Subcutaneous adipose tissue (tissue), 4 donors: Measurements from ENCODE around the gene BTBD17. TPM values are rescaled to one million over a fixed set of nuclear protein-coding genes. Genes with fewer than 3 reads are reported as not detected.

Experiments used
- total RNA-seq, 4 donors: library from RNA; depleted of rRNA; stranded (reverse); fragments of >200 nt; gene quantifications; one replicate each; pipeline ENCODE4 v1.1.0, GENCODE V29; 2016
- TF ChIP-seq, protein P1 (sequence below): fragments of 450-650 bp; IDR thresholded peaks from one replicate; pipeline ENCODE4 v1.5.1; 2016; ENCODE audit warnings: low read depth, mild to moderate bottlenecking, control low read depth, antibody characterized with exemption, moderate library complexity

The BTBD17 gene
- total RNA-seq, 4 donors from 2014 or later = not detected

DNA sequence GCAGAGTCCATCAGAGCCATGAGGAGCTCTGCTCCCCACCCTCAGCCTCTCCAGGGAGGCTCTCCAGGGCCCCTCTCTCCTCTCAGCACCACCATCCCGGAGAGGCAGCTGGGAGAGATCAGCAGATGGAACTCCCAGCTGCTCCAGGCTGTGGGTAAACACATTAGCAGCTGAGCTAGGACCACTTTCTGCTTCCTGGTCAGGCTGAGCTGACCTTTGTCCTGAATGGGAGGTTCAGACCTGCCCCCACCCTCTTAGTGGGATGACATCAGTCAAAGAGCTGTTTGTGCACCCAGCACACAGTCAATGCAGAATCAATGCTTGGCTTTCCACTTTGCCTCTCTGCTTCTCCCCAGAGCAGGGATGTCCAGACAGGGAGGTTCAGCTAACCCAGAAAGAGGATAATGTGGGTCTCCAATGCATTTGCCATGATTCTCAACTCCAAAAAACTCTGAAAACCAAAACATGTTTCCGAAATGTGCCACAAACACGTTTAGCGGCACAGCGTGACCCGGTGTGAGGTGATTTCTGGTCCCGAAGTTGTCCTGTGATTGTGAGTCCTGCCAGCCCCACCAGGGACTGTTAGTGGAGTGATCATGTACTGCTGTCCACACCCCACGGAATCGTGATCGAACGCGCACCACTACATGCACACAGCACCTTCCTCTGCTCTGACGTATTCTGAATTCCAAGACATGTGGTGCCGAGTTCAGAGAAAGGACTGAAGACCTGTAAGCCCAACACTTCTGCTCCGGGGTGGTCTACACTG lies 12.4 kb upstream of the BTBD17 start:
- TF ChIP-seq, protein P1, sequence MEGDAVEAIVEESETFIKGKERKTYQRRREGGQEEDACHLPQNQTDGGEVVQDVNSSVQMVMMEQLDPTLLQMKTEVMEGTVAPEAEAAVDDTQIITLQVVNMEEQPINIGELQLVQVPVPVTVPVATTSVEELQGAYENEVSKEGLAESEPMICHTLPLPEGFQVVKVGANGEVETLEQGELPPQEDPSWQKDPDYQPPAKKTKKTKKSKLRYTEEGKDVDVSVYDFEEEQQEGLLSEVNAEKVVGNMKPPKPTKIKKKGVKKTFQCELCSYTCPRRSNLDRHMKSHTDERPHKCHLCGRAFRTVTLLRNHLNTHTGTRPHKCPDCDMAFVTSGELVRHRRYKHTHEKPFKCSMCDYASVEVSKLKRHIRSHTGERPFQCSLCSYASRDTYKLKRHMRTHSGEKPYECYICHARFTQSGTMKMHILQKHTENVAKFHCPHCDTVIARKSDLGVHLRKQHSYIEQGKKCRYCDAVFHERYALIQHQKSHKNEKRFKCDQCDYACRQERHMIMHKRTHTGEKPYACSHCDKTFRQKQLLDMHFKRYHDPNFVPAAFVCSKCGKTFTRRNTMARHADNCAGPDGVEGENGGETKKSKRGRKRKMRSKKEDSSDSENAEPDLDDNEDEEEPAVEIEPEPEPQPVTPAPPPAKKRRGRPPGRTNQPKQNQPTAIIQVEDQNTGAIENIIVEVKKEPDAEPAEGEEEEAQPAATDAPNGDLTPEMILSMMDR = no peak

DNA sequence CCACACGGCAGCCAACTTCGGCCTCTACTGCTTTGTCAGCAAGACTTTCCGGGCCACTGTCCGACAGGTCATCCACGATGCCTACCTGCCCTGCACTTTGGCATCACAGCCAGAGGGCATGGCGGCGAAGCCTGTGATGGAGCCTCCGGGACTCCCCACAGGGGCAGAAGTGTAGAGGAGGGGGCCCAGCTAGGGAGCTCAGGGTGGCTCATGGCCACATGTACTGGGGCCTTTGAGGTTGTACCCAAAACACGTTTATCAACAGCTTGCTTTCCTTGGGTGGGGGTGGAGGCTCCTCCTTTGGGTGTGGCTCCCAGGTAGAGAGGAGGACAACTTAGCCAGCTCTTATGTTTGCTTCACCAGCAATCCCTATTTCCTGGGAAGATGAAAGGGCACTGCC lies 10.8 kb upstream of the BTBD17 start:
- TF ChIP-seq, protein P1 = no peak

DNA sequence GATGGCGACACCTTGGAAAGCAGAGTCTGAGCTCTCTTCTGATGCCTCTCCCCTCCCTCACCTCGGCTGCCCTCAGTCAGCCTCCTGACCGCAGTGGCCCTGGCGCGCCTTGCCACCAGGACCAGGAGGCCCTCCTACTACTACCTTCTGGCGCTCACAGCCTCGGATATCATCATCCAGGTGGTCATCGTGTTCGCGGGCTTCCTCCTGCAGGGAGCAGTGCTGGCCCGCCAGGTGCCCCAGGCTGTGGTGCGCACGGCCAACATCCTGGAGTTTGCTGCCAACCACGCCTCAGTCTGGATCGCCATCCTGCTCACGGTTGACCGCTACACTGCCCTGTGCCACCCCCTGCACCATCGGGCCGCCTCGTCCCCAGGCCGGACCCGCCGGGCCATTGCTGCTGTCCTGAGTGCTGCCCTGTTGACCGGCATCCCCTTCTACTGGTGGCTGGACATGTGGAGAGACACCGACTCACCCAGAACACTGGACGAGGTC lies 10.0 kb upstream of the BTBD17 start:
- TF ChIP-seq, protein P1 = no peak

DNA sequence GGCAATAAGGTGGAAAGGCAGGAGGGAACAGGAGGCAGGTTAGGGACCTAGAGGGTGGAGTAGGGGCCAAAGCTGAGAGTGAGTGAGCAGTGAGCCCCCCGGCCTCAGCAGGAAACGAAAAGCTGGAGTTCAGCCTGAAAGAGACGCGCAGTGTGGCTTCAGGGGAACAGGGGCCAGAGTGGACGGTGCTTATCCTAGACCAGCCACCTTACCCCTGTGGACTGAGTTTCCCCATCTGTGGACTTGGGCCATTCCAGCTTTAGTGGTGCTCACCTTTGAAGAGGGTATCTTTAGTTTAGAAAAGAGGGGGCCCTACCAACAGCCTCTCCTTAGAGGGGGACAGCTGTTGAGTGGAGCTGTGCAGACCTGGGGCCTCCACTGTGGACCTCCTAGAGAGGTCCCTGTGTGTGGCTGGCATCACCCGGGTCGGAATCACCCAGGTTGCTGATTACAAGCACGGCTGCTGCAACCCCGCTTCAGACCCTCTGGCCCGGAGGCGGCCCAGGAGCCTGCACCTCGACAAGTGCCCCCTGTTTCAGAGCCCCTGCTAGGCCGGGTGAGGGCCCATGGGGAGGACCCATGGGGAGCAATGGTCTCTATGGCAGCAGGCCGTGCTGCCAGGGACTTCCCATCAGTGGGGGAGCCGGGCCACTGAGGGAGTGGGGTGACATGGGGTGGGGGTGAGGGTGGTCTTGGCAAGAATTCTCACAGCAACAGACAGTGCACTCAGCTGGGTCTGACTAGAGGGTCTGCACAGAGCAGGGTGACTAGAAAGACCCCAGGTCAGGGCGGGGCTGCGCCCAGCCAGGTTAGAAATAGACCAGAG lies 8.2 kb upstream of the BTBD17 start:
- TF ChIP-seq, protein P1 = no peak

DNA sequence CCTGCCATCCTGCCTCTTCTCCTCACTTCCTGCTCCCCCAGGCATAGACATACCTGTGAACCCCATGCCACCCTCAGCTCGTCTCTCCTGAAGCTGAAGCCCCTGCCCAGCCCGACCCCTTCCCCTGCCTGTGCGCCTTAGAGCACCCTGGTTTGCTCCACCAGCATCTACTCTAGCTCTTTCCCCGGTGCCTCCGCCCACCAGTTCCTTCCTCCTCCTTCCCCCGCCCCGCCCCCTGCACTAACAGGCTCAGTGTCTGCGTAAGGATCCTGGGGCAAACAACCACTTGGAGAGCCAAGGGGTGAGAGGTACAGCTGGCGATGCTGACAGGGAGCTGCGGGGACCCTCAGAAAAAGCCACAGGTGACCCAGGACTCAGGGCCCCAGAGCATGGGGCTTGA lies 7.6 kb upstream of the BTBD17 start:
- TF ChIP-seq, protein P1 = no peak

DNA sequence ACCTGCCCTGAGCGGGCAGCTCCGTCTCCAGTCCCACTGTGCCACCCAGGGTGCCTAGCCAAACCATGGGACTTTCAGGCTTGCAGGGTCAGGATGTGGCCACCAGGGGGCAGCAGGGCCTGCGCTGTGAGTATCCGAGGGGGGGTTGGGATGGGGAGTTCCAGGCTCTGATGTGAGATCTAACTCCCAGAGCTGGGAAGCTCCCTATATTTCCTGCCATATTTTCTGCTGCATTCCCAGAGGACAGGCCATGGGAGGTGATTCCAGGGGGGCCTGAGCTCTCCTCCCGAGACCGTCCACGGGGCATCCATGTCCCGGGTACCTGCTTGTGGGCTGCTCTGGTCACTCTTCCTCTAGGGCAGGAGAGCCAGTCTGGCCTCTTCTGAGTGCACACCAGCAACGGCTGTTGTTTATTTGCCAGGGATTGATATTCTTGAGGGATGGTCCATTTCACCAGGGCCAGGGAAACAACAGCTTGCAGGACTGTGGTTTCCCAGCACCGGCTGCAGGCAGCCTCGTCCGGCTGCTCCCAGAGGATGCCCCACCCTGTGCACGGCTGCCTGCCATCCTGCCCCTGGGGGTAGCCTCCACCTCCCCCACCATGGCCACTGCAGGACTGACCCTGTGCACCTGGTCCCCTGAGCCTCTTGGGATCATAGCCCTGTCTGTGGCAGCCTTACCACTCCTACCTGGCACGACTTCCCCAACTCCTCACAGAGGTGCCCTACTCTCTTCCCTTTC lies 6.8 kb upstream of the BTBD17 start:
- TF ChIP-seq, protein P1 = no peak
